Hepatocyte (in vitro differentiated cells): Measurements from ENCODE around the gene AKIRIN1. TPM values are rescaled to one million over a fixed set of nuclear protein-coding genes. Genes with fewer than 3 reads are reported as not detected.

Source experiments
- DNase-seq: peaks from one replicate; pipeline ENCODE4 v3.0.0-alpha.2; 2016; ENCODE audit warnings: low spot score
- H2AFZ ChIP-seq: fragments of 200-600 bp; sonication (generic); 2 replicates; pipeline ENCODE4 v1.6.0; 2016; ENCODE audit warnings: antibody characterized with exemption, mild to moderate bottlenecking
- H3K27ac ChIP-seq: fragments of 200-600 bp; sonication (generic); 2 replicates; pipeline ENCODE4 v1.5.1; 2016; ENCODE audit warnings: mild to moderate bottlenecking
- H3K27me3 ChIP-seq: fragments of 200-600 bp; sonication (generic); 2 replicates; pipeline ENCODE4 v1.6.1; 2016
- H3K36me3 ChIP-seq: fragments of 200-600 bp; sonication (generic); replicated peaks from 2 replicates; pipeline ENCODE4 v1.5.1; 2016; ENCODE audit warnings: low read depth; ENCODE audit not compliant: insufficient read depth
- H3K4me1 ChIP-seq: fragments of 200-600 bp; sonication (generic); 2 replicates; pipeline ENCODE4 v1.5.1; 2016; ENCODE audit warnings: mild to moderate bottlenecking, moderate library complexity; ENCODE audit not compliant: insufficient read depth
- H3K4me2 ChIP-seq: fragments of 200-600 bp; sonication (generic); 2 replicates; pipeline ENCODE4 v1.6.0; 2016
- H3K4me3 ChIP-seq: fragments of 200-600 bp; sonication (generic); 2 replicates; pipeline ENCODE4 v1.5.1; 2016; ENCODE audit warnings: mild to moderate bottlenecking
- H3K79me2 ChIP-seq: fragments of 200-600 bp; sonication (generic); 2 replicates; pipeline ENCODE4 v1.6.0; 2017; ENCODE audit warnings: mild to moderate bottlenecking
- H3K9me2 ChIP-seq: fragments of 200-600 bp; sonication (generic); replicated peaks from 2 replicates; pipeline ENCODE4 v1.6.0; 2017; ENCODE audit warnings: mild to moderate bottlenecking; ENCODE audit not compliant: insufficient read depth
- H3K9me3 ChIP-seq: fragments of 200-600 bp; sonication (generic); 2 replicates; pipeline ENCODE4 v1.5.1; 2016; ENCODE audit warnings: low read depth, mild to moderate bottlenecking
- H4K20me1 ChIP-seq: fragments of 200-600 bp; sonication (generic); 2 replicates; pipeline ENCODE4 v1.6.0; 2016; ENCODE audit warnings: mild to moderate bottlenecking; ENCODE audit not compliant: insufficient read depth, poor library complexity, severe bottlenecking
- EZH2 ChIP-seq: fragments of 200-600 bp; sonication (generic); IDR thresholded peaks from 2 replicates; pipeline ENCODE4 v1.6.1; 2016; ENCODE audit warnings: antibody characterized with exemption, mild to moderate bottlenecking, borderline replicate concordance
- EZH2phosphoT487 ChIP-seq: fragments of 200-600 bp; sonication (generic); IDR thresholded peaks from one replicate; pipeline ENCODE4 v1.6.1; 2018; ENCODE audit warnings: antibody characterized with exemption, mild to moderate bottlenecking, low read depth, moderate library complexity; ENCODE audit not compliant: unreplicated experiment, severe bottlenecking
- WGBS: methylation state at CpG from one replicate; pipeline ENCODE4 v1.1.6; 2016; ENCODE audit warnings: low lambda C conversion rate; ENCODE audit errors: missing lambda C conversion rate; 5-methylcytosine and 5-hydroxymethylcytosine counted together
- polyA plus RNA-seq: library from polyadenylated mRNA; unstranded; fragments of >200 nt; fragmentation: Nextera tagmentation; extraction: Ambion mirVana; gene quantifications from 2 replicates; pipeline ENCODE4 v1.2.1, GENCODE V29; 2016
- total RNA-seq: library from RNA; depleted of rRNA; stranded (reverse); fragments of >200 nt; gene quantifications from 2 replicates; pipeline ENCODE4 v1.2.3, GENCODE V29; 2014
- TF ChIP-seq, protein P1 (sequence below): fragments of 200-600 bp; sonication (generic); IDR thresholded peaks from 2 replicates; pipeline ENCODE4 v1.5.1; 2016; ENCODE audit warnings: antibody characterized with exemption, mild to moderate bottlenecking; ENCODE audit not compliant: poor library complexity

AKIRIN1 gene
- total and polyA plus RNA-seq, 2 experiments from 2014 or later: 75.1 to 77.3 TPM

- TF ChIP-seq, protein P1, sequence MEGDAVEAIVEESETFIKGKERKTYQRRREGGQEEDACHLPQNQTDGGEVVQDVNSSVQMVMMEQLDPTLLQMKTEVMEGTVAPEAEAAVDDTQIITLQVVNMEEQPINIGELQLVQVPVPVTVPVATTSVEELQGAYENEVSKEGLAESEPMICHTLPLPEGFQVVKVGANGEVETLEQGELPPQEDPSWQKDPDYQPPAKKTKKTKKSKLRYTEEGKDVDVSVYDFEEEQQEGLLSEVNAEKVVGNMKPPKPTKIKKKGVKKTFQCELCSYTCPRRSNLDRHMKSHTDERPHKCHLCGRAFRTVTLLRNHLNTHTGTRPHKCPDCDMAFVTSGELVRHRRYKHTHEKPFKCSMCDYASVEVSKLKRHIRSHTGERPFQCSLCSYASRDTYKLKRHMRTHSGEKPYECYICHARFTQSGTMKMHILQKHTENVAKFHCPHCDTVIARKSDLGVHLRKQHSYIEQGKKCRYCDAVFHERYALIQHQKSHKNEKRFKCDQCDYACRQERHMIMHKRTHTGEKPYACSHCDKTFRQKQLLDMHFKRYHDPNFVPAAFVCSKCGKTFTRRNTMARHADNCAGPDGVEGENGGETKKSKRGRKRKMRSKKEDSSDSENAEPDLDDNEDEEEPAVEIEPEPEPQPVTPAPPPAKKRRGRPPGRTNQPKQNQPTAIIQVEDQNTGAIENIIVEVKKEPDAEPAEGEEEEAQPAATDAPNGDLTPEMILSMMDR: no peak
- TF ChIP-seq EZH2 (no peak), EZH2phosphoT487 (no peak)
- Histone ChIP-seq H3K4me1 (peaks cover 5% of the 10 kb centered on the region), H3K4me2 (peak within 1 kb of the TSS; percentile 84), H4K20me1 (peaks cover 6% of the 10 kb centered on the region), H3K79me2 (peaks cover 48% of the 10 kb centered on the region), H3K27ac (peak within 1 kb of the TSS; percentile 94), H2AFZ (peak within 1 kb of the TSS; percentile 75), H3K36me3 (no peaks in the 10 kb centered on the region), H3K4me3 (peak within 1 kb of the TSS; percentile 70), H3K27me3 (no peaks in the 10 kb centered on the region), H3K9me2 (no peaks in the 10 kb centered on the region), H3K9me3 (no peaks in the 10 kb centered on the region)
- WGBS: under 1% methylated on average over 47 of the region's 47 CpGs
- peak; percentile 96 for DNase-seq
Measured at GRCh38 chr1:39026051-39026865, 35.2 kb downstream of the AKIRIN1 start, which contains the start of gene NDUFS5. NDUFS5 (plus strand) TSS chr1:39026350; CDS start chr1:39028725, 2,375 bp downstream.

DNA sequence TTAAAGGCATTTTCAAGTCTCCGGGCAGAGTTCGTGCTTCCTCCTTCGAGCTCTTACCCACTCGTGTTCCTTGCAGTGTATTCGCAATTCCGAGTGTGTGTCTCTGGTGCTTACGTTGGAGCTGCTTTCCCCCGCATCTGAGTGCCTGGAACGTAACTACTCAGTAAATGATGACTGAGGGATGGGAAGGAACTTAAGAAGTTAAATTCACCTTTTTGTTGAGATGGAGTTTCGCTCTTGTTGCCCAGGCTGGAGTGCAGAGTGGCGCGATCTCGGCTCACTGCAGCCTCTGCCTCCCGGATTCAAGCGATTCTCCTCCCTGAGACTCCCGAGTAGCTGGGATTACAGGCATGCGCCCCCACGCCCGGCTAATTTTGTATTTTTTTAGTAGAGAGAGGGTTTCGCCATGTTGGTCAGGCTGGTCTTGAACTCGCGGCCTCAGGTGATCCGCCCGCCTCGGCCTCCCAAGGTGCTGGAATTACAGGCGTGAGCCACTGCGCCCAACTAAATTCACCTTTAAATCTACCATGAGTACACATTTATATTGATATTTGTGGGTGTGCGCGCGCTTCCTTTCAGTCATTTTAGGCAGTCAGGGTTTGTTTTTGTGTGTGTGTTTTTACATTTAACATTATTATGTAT lies 35.9 kb downstream of the AKIRIN1 start:
- Histone ChIP-seq H3K4me2 (peak overlapping the region; percentile 84), H3K9me3 (no peaks in the 10 kb centered on the region), H2AFZ (peak overlapping the region; percentile 62), H3K79me2 (peaks cover 52% of the 10 kb centered on the region), H3K36me3 (no peaks in the 10 kb centered on the region), H3K27ac (peak overlapping the region; percentile 94), H4K20me1 (peaks cover 6% of the 10 kb centered on the region), H3K9me2 (no peaks in the 10 kb centered on the region), H3K27me3 (no peaks in the 10 kb centered on the region), H3K4me3 (peak overlapping the region; percentile 70), H3K4me1 (peaks cover 5% of the 10 kb centered on the region)
- WGBS: 32% methylated on average over 30 of the region's 30 CpGs
- TF ChIP-seq EZH2phosphoT487 (no peak), EZH2 (no peak)
- TF ChIP-seq, protein P1: no peak
- DNase-seq: no peak

DNA sequence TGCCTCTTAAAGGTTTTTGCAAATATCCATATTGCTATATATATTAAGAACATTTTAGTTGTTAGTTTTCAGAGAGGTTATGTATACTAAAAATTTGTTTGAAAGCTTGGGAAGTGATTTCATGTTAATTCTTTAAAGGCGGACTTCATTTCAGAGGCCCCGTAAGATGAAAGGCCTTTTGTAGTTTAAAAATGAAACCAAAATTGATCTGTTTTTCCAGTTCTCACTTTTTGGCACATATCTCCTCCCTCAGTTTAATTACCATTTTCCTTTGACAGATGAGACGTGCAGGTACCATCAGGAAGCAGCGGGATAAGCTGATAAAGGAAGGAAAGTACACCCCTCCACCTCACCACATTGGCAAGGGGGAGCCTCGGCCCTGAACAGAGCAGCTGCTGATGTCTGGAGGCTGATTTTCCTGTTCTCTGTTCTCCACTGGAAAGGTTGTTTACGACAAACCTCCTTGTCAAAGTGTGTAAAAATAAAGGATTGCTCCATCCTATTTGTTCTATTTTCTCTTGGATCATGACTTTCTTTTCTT lies 43.1 kb downstream of the AKIRIN1 start:
- no peak overlapping the region for H3K4me3 ChIP-seq
- no peaks in the 10 kb centered on the region for H3K27me3 ChIP-seq
- WGBS: 95% methylated on average over 6 of the region's 6 CpGs
- peaks cover 2% of the 10 kb centered on the region for H4K20me1 ChIP-seq
- no peaks in the 10 kb centered on the region for H3K36me3 ChIP-seq
- no peak overlapping the region for H3K27ac ChIP-seq
- H3K4me2 ChIP-seq: no peak overlapping the region
- no peak overlapping the region for H2AFZ ChIP-seq
- H3K9me3 ChIP-seq: no peaks in the 10 kb centered on the region
- H3K4me1 ChIP-seq: no peaks in the 10 kb centered on the region
- TF ChIP-seq EZH2 (no peak), EZH2phosphoT487 (no peak)
- TF ChIP-seq, protein P1: no peak
- H3K9me2 ChIP-seq: no peaks in the 10 kb centered on the region
- H3K79me2 ChIP-seq: peaks cover 33% of the 10 kb centered on the region
- no peak for DNase-seq
